HEK293T (cell line): Measurements from ENCODE around the gene VDR.

Experiments used
- ARNT ChIP-seq: fragments of 450-650 bp; IDR thresholded peaks from 2 replicates; pipeline ENCODE4 v1.6.1; 2017; ENCODE audit warnings: mild to moderate bottlenecking
- BHLHE40 ChIP-seq: fragments of 450-650 bp; IDR thresholded peaks from 2 replicates; pipeline ENCODE4 v1.6.1; 2016; ENCODE audit warnings: mild to moderate bottlenecking, moderate library complexity, borderline replicate concordance
- ELF4 ChIP-seq: fragments of 450-650 bp; IDR thresholded peaks from 2 replicates; pipeline ENCODE4 v1.6.1; 2017; ENCODE audit warnings: antibody characterized with exemption
- FOXA1 ChIP-seq: fragments of 450-650 bp; IDR thresholded peaks from 2 replicates; pipeline ENCODE4 v1.6.1; 2016; ENCODE audit warnings: mild to moderate bottlenecking
- FOXK2 ChIP-seq: fragments of 450-650 bp; IDR thresholded peaks from 2 replicates; pipeline ENCODE4 v1.6.1; 2016; ENCODE audit warnings: mild to moderate bottlenecking
- FOXM1 ChIP-seq: fragments of 450-650 bp; IDR thresholded peaks from 2 replicates; pipeline ENCODE4 v1.6.1; 2017; ENCODE audit warnings: mild to moderate bottlenecking, borderline replicate concordance
- NFRKB ChIP-seq: fragments of 450-650 bp; IDR thresholded peaks from 2 replicates; pipeline ENCODE4 v1.6.1; 2016; ENCODE audit warnings: mild to moderate bottlenecking, moderate library complexity
- PKNOX1 ChIP-seq: fragments of 450-650 bp; IDR thresholded peaks from 2 replicates; pipeline ENCODE4 v1.6.1; 2016
- SP1 ChIP-seq: fragments of 450-650 bp; IDR thresholded peaks from 2 replicates; pipeline ENCODE4 v1.6.1; 2017
- SUZ12 ChIP-seq: fragments of 450-650 bp; IDR thresholded peaks from 2 replicates; pipeline ENCODE4 v1.6.1; 2016; ENCODE audit warnings: mild to moderate bottlenecking
- ZNF384 ChIP-seq: fragments of 450-650 bp; IDR thresholded peaks from 2 replicates; pipeline ENCODE4 v1.6.1; 2016

DNA sequence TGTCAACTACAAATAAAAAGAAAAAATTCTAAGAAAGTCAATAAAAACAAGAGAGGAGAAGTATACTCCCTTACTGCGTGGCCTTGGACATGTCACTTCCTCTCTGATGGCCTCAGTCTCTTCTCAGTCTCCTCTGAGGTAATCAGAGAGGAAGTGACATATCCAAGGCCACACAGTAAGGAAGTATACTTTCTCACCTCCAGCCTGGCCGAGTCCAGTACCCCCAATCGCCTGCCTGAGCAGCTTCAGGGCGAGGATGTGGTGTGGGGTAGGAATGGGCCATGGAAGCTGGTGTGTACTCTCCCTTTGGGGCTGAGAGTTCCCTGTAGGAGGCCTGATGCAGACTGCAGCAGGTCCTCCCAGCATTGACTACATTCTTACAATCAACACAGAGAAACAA, 15.8 kb downstream of the VDR start:
- TF ChIP-seq ARNT, result no peak
- no peak for TF ChIP-seq FOXA1
- TF ChIP-seq SP1, result no peak
- no peak for TF ChIP-seq FOXM1
- no peak for TF ChIP-seq BHLHE40
- TF ChIP-seq NFRKB, result no peak
- no peak for TF ChIP-seq ZNF384
- TF ChIP-seq SUZ12, result no peak
- TF ChIP-seq FOXK2, result no peak
- TF ChIP-seq PKNOX1, result no peak
- no peak for TF ChIP-seq ELF4
